Kidney (tissue), 22 donors: Measurements from ENCODE around the gene DOCK7. TPM values are rescaled to one million over a fixed set of nuclear protein-coding genes. Genes with fewer than 3 reads are reported as not detected.

ENCODE experiments used
- DNase-seq, 5 donors: peaks; one replicate each; pipeline ENCODE4 v3.0.0-alpha.2; 2013 to 2020
- FAIRE-seq: peaks from 2 replicates; lab custom pipeline; 2012; peaks lifted over from hg19 to GRCh38; lab: Jason Lieb, UNC
- H3K27ac ChIP-seq, 2 donors: one replicate each; pipeline ENCODE4 v1.7.0; 2013; ENCODE audit warnings: low read depth in 2 of 2, low read length in 2 of 2, inconsistent platforms in 1 of 2
- H3K27me3 ChIP-seq: one replicate; pipeline ENCODE4 v1.7.1; 2013; ENCODE audit warnings: low read length, inconsistent platforms; ENCODE audit not compliant: control insufficient read depth, insufficient read depth
- H3K36me3 ChIP-seq, 3 donors: one replicate each; pipeline versions ENCODE4 v1.7.0 to v1.7.1; 2013; ENCODE audit warnings: low read length in 3 of 3, control low read depth in 1 of 3, inconsistent platforms in 1 of 3; ENCODE audit not compliant: insufficient read depth in 3 of 3, control insufficient read depth in 2 of 3
- H3K4me1 ChIP-seq, 3 donors: one replicate each; pipeline versions ENCODE4 v1.7.0 to v1.7.1; 2013; ENCODE audit warnings: low read length in 3 of 3, inconsistent platforms in 1 of 3, low read depth in 1 of 3; ENCODE audit not compliant: control insufficient read depth in 2 of 3, insufficient read depth in 2 of 3
- H3K4me3 ChIP-seq, 3 donors: one replicate each; pipeline versions ENCODE4 v1.7.0 to v1.8.1; 2013; ENCODE audit warnings: low read length in 3 of 3, control low read depth in 1 of 3, inconsistent platforms in 1 of 3
- H3K9ac ChIP-seq, 3 donors: one replicate each; pipeline versions ENCODE4 v1.7.0 to v1.7.1; 2013; ENCODE audit warnings: low read length in 3 of 3, control low read depth in 1 of 3, inconsistent platforms in 1 of 3
- H3K9me3 ChIP-seq, 3 donors: one replicate each; pipeline versions ENCODE4 v1.7.0 to v1.7.1; 2013; ENCODE audit warnings: low read length in 3 of 3, control low read depth in 1 of 3, inconsistent platforms in 1 of 3; ENCODE audit not compliant: control insufficient read depth in 2 of 3, insufficient read depth in 1 of 3
- CTCF ChIP-seq: IDR thresholded peaks from 3 replicates; pipeline ENCODE4 v1.5.1; 2012; ENCODE audit warnings: mild to moderate bottlenecking, moderate library complexity, borderline replicate concordance; ENCODE audit not compliant: insufficient read depth; ENCODE audit errors: extremely low read depth
- intact Hi-C: fragments of 100-400 bp; cut with DNase I; formaldehyde crosslinking; loops from one replicate; pipeline ENCODE4 v1.11.1; 2022
- long read RNA-seq, 10 donors: library from polyadenylated mRNA in 1 of 10; unstranded in 1 of 10; transcript quantifications; one replicate each; pipeline ENCODE4 v2.0.0 and lab custom pipeline, GENCODE V29; 2021 to 2026
- polyA plus RNA-seq: library from polyadenylated mRNA; stranded (reverse); fragments of 350-450 nt; fragmentation: Illumina TruSeq; extraction: RNeasy Lipid Tissue Mini Kit (QIAGEN cat#74804); gene quantifications from one replicate; pipeline ENCODE4 v1.2.3, GENCODE V29; 2014; ENCODE audit warnings: low read depth, low replicate concordance; ENCODE audit not compliant: insufficient read depth
- total RNA-seq: library from RNA; stranded (reverse); fragmentation: NEBNext Ultra II Directional; extraction: Animal tissue kit (Norgen Biotek cat#: 25700); gene quantifications from one replicate; pipeline ENCODE4 v1.2.1, GENCODE V29; 2021
- donor health status: control.
- donor health status: control.
- donor health status: control.
- donor health status: control.
- donor health status: control.
- donor health status: DM: yes; HTN: yes; CAD: no.
- donor health status: Normal renal cell carcinoma (clear cell type).

The DOCK7 gene
- total RNA-seq (34.0 TPM), polyA plus RNA-seq (11.0 TPM)
- long read RNA-seq, donor 1, partial matches to known transcripts = 9 of 11 reads
- long read RNA-seq, donor 1, other reads (novel, unspliced or antisense) = 0 of 11 reads
- long read RNA-seq, donor 2, partial matches to known transcripts = 0 of 2 reads
- long read RNA-seq, donor 2, other reads (novel, unspliced or antisense) = 0 of 2 reads
- long read RNA-seq, donor 3, partial matches to known transcripts = 0 of 2 reads
- long read RNA-seq, donor 3, other reads (novel, unspliced or antisense) = 0 of 2 reads
- long read RNA-seq, donor 4 = 0 reads
- long read RNA-seq, donor 5 = 0 reads
- long read RNA-seq, donor 6, partial matches to known transcripts = 0 of 2 reads
- long read RNA-seq, donor 6, other reads (novel, unspliced or antisense) = 0 of 2 reads
- long read RNA-seq, donor 7, partial matches to known transcripts = 2 of 7 reads
- long read RNA-seq, donor 7, other reads (novel, unspliced or antisense) = 3 of 7 reads
- long read RNA-seq, donor 8, partial matches to known transcripts = 0 of 2 reads
- long read RNA-seq, donor 8, other reads (novel, unspliced or antisense) = 0 of 2 reads
- long read RNA-seq, donor 9, partial matches to known transcripts = 0 of 1 reads
- long read RNA-seq, donor 9, other reads (novel, unspliced or antisense) = 0 of 1 reads
- long read RNA-seq, donor 10, partial matches to known transcripts = 6 of 15 reads
- long read RNA-seq, donor 10, other reads (novel, unspliced or antisense) = 6 of 15 reads

GRCh38 chr1:62687903-62688686 is at the start of gene DOCK7:
DOCK7 (minus strand) TSS chr1:62688386; CDS start chr1:62688264, 122 bp downstream.
- H3K4me1 ChIP-seq = peaks cover 3 to 20% (median 12%) of the 10 kb centered on the region in 3 donors
- H3K9ac ChIP-seq = peak within 1 kb of the TSS; percentile 43 to 76 (median 73)
- H3K9me3 ChIP-seq = no peaks in the 10 kb centered on the region
- peak within 1 kb of the TSS; percentile 65 to 75 for H3K27ac ChIP-seq
- DNase-seq (peak; percentile 87 to 92 (median 90)), FAIRE-seq (no peak)
- intact Hi-C loops = no loop called here
- no peaks in the 10 kb centered on the region for H3K36me3 ChIP-seq
- peak within 1 kb of the TSS; percentile 72 to 95 (median 88) for H3K4me3 ChIP-seq
- no peak for TF ChIP-seq CTCF
- H3K27me3 ChIP-seq = no peaks in the 10 kb centered on the region

GRCh38 chr1:62735491-62736171 is 47.4 kb upstream of the DOCK7 start:
- no peak for DNase-seq
- Histone ChIP-seq H3K36me3 (no peaks in the 10 kb centered on the region), H3K9me3 (no peaks in the 10 kb centered on the region), H3K27ac (no peak overlapping the region), H3K4me1 (peaks cover 0 to 5% (median 0%) of the 10 kb centered on the region in 3 donors), H3K9ac (no peak overlapping the region), H3K4me3 (no peak overlapping the region), H3K27me3 (no peaks in the 10 kb centered on the region)
- no peak for TF ChIP-seq CTCF
- FAIRE-seq = no peak
- intact Hi-C loops = no loop called here

- Histone ChIP-seq H3K27ac (no peak overlapping the region), H3K27me3 (no peaks in the 10 kb centered on the region), H3K36me3 (no peaks in the 10 kb centered on the region), H3K4me1 (peaks cover 0 to 5% (median 0%) of the 10 kb centered on the region in 3 donors), H3K9ac (no peak overlapping the region), H3K4me3 (no peak overlapping the region), H3K9me3 (no peaks in the 10 kb centered on the region)
- no peak for FAIRE-seq
- TF ChIP-seq CTCF = no peak
- DNase-seq = peak in 1 of 5 donors; percentile 11
- intact Hi-C loops = no loop called here
Observed at GRCh38 chr1:62732331-62732730, 44.1 kb upstream of the DOCK7 start.
